GM06990 (cell line): ENCODE results near the gene ISOC1.

Experiments used
- DNase-seq: peaks from one replicate; pipeline ENCODE4 v3.0.0-alpha.2; 2011; ENCODE audit not compliant: insufficient read length; ENCODE audit errors: extremely low read depth
- H3K27me3 ChIP-seq: replicated peaks from 2 replicates; pipeline ENCODE4 v1.6.0; 2011; ENCODE audit warnings: low read length; ENCODE audit not compliant: control insufficient read depth, insufficient read depth
- H3K36me3 ChIP-seq: 2 replicates; pipeline ENCODE4 v1.5.1; 2011; ENCODE audit warnings: low read length; ENCODE audit not compliant: control insufficient read depth, insufficient read depth
- H3K4me3 ChIP-seq: replicated peaks from 2 replicates; pipeline ENCODE4 v1.5.1; 2011; ENCODE audit warnings: low read depth, mild to moderate bottlenecking, control low read depth, low read length
- TF ChIP-seq, protein P1 (sequence below): IDR thresholded peaks from 2 replicates; pipeline ENCODE4 v1.5.1; 2011; ENCODE audit warnings: low read length, control low read depth, mild to moderate bottlenecking, inconsistent platforms; ENCODE audit not compliant: insufficient read depth, poor library complexity, severe bottlenecking

The ISOC1 gene

DNA sequence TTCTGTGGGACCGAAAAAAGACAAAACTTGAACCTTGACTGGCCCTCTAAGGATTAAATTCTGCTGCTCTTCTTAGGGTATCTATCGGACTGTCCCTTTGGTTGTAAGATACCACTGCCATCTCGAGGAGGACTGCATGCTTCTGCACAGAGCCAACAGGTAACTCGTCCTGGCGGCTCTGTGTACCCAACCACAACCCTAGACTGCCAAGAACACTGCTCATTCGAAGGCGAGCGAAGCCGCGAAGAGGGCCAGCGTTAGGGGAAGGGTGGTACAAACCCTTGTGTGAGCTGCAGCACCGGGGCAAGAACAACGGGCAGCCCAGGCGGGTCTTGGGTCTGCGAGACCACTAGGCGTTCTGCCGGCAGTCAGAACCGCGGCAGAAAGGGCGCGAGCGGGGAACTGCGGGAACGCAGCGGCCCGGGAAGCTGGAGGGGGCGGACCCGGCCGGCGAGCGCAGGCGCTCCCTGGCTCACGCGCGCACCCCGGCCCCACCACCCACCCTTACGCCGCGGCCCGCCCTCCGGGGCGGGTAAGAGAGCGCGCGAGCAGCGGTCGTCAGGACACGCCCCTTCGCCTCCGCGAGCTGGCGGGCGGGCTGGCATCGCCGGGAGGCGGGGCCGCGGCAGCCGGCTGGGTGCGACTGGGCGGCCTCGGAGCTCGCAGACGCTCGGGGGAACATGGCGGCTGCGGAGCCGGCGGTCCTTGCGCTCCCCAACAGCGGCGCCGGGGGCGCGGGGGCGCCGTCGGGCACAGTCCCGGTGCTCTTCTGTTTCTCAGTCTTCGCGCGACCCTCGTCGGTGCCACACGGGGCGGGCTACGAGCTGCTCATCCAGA lies at the start of gene ISOC1:
Gene ISOC1, plus strand, starts transcription at position 663 of the 837 bp plus-strand sequence. Its CDS starts 18 bp downstream, at position 681.
- Histone ChIP-seq H3K4me3 (peak within 1 kb of the TSS; percentile 97), H3K27me3 (no peaks in the 10 kb centered on the region), H3K36me3 (no peaks in the 10 kb centered on the region; the same call in 1 of the 2 replicates)
- DNase-seq, result peak; percentile 94
- TF ChIP-seq, protein P1, sequence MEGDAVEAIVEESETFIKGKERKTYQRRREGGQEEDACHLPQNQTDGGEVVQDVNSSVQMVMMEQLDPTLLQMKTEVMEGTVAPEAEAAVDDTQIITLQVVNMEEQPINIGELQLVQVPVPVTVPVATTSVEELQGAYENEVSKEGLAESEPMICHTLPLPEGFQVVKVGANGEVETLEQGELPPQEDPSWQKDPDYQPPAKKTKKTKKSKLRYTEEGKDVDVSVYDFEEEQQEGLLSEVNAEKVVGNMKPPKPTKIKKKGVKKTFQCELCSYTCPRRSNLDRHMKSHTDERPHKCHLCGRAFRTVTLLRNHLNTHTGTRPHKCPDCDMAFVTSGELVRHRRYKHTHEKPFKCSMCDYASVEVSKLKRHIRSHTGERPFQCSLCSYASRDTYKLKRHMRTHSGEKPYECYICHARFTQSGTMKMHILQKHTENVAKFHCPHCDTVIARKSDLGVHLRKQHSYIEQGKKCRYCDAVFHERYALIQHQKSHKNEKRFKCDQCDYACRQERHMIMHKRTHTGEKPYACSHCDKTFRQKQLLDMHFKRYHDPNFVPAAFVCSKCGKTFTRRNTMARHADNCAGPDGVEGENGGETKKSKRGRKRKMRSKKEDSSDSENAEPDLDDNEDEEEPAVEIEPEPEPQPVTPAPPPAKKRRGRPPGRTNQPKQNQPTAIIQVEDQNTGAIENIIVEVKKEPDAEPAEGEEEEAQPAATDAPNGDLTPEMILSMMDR, result peak; percentile 8

DNA sequence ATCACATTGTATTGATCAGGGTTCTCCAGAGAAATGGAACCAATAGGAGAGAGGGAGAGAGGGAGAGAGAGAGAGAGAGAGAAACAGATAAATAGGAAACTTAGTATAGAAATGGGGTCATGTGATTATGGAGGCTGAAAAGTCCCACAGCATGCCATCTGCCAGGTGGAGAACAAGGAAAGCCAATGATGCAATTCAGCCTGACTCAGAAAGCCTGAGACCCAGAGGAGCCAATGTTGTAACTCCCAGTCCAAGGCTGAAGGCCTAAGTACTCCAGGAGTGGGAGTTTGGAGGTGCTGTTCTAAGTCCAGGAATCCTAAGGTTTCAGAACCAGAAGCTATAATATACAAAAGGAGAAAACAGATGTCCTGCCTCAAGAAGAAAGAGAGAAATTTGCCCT lies 48.4 kb upstream of the ISOC1 start:
- TF ChIP-seq, protein P1, result no peak
- Histone ChIP-seq H3K4me3 (no peak overlapping the region), H3K27me3 (no peaks in the 10 kb centered on the region), H3K36me3 (no peaks in the 10 kb centered on the region)
- DNase-seq, result no peak

DNA sequence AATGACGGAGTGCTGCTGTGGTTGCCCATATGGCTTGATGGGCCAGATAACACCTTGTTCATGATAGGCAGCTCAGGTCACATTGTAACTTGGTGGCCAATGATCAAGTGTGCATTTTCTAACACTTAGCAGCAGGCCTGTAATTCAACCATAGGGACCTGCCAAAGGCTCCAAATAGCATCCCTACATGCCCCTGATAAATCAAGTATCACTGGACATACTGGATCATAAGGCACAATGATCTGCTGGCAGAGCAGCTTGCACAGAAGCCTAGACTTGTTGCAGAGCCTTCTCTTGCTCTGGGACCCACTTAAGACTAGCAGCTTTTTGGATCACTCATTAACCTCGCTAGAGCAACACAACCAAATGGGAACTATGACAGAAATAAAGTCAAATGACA lies 46.0 kb upstream of the ISOC1 start:
- Histone ChIP-seq H3K27me3 (no peaks in the 10 kb centered on the region), H3K36me3 (no peaks in the 10 kb centered on the region)
- no peak for DNase-seq

DNA sequence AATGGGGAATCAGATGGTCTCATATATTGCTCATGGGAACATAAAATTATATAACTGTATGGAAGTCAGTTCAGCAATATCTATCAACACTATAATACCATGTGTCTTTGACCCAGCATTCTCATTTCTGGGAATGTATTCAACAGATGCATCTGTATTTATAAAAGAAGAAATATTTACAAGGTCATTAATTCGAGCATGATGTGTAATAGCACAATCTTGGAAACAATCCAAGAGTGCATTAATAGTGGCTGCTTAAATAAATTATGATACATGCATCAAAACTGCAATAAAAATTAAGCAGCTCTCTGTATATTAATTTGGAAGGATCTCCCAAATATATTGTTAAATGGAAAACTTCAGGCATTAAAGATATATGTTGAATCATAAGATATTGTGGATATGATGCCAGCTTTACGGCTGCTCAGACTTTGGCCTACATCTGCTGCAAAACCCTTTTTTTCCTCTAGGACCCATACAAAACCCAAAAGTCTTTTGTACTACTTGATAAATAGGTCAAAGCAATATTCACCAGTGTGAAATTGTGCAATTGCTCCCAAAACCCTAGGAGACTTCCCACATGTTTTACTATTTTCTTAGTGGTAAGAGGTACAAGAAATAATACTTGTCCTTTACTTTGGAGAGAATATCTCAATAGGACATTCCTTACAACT lies 45.3 kb upstream of the ISOC1 start:
- TF ChIP-seq, protein P1, result no peak
- Histone ChIP-seq H3K4me3 (no peak overlapping the region), H3K36me3 (no peaks in the 10 kb centered on the region)

More for the DNA sequence above, 46.0 kb upstream of the ISOC1 start:
- TF ChIP-seq, protein P1, result no peak
- H3K4me3 ChIP-seq, result no peak overlapping the region

DNA sequence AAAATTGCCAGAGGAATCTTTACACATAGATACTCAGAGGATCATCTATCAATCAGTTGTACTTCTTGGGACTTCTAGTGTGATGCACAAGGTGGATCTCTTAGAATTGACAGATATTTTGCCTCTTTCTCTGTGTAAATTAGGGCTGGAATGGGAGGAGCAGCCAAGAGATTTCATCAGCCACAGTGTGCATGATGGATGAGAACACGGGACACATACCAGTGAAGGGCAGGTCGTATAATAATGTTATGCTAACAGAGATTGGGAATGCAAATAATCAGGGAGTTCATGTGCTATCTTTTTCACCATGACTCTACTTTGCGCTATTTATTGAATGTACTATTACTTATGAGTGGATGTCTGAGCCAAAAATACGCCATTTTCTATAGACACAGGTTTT lies 43.3 kb upstream of the ISOC1 start:
- TF ChIP-seq, protein P1, result no peak
- DNase-seq, result no peak
- H3K27me3 ChIP-seq, result no peaks in the 10 kb centered on the region
- H3K4me3 ChIP-seq, result no peak overlapping the region
- no peaks in the 10 kb centered on the region for H3K36me3 ChIP-seq

More for the DNA sequence above, 45.3 kb upstream of the ISOC1 start:
- H3K27me3 ChIP-seq, result no peaks in the 10 kb centered on the region
- DNase-seq, result no peak
